Stimulated activated naive CD4-positive, alpha-beta T cell (primary cell): Measurements from ENCODE around the gene TLE1.

Experiments used
- DNase-seq, 6 experiments: peaks; one replicate each; lab custom pipeline; 2025; lab: John Stamatoyannopoulos, UW

Gene TLE1

GRCh38 chr9:81686614-81687520 lies 2.5 kb downstream of the TLE1 start:
- peak in 2 of 6 experiments; percentile 9 to 36 for DNase-seq

DNA sequence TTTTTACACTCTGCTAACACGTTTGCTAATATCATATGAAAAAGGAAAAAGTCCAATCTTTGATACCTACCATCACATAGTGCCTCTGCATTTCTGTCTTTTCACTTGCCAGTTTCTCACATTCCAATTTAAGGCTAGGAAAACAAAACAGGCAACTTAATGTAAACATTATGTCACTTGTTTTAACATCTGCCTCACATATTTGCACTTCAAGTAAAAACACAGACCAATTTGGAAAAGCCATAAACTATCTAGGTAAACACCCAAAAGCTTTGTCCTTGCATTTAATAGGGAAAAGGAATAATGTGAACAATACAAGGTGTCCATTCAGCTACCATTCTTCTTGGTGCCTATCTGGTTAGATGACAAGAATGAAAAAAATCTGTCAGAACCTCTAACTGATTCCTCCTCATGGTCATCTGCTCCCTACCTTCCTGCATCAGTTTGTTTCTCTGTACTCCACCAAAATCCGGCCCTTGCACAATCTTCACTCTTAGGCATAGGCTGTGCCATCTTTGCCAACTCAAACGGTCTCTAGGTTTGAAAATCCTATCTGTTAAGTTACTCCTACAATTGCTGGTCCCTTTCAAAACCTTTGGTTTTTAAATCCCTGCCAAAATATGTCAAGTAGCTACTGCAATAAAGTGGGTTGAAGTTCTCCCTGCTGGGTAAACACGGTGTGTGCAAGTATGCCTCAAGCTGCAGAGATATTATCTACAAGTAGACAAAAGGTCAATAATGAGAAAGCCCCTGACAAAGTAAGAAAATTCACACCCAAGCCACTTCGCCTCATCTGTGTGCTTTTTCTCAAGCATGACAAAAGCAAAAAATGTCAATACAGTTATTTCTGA lies 3.4 kb downstream of the TLE1 start:
- DNase-seq, result no peak

GRCh38 chr9:81684635-81685034 lies 4.7 kb downstream of the TLE1 start:
- no peak for DNase-seq

DNA sequence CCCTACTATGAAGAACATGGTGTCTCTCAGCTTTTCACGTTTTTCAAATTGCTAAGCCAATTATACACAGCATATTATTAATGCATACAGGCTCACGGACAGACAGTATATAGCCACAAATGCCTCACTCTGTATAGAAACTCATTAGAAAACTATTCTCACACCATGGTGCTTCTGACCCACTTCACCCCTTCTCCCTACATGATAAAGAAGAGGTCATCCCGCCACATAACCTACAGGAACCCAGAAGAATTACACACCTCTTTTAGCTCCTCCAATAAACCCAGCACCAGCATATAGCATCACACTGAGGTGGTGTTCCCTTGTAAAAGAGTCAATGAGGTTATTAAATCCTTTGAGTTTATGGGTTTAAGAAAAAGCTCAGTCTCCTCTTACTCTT lies 5.6 kb downstream of the TLE1 start:
- no peak for DNase-seq

- no peak for DNase-seq
These were observed 6.1 kb downstream of the TLE1 start for GRCh38 chr9:81683238-81683637.

DNA sequence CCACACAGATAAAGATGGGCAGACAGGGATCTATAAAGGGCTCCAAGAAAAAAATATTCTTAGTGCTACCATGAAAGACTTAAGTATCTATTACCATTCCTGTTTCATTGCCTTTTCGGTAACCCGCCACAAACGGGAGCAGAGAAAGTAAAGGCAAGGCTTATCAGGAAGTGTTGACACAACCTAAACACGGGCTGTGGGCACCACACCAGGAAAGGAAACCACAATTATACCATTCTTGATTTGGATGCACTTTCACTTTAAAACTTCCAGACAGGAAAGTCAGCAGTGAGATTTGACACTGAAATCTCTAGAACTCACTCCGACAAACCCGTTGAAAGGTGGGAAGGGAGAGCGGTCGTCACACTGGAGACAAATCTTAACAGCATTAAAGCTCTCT lies 6.5 kb downstream of the TLE1 start:
- peak in 1 of 6 experiments; percentile 6 for DNase-seq

DNA sequence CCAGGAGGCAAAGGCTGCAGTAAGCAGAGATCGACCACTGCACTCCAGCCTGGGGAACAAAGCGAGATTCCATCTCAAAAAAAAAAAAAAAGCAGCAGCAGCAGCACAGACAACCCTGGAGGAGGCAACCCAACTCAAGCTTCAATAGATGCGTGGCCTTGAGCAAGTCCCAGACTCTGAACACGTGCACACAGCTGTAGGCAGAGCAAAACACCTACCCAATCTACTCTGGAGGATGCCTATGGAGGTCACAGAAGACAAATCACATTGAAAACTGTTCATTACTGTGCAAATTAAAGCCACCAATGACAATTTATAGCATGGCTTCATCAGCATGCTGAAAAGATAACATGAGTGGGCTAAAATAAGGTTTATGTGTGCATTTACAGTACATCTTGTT lies 7.2 kb downstream of the TLE1 start:
- no peak for DNase-seq

- no peak for DNase-seq
These were observed 8.8 kb downstream of the TLE1 start for GRCh38 chr9:81680506-81680905.

DNA sequence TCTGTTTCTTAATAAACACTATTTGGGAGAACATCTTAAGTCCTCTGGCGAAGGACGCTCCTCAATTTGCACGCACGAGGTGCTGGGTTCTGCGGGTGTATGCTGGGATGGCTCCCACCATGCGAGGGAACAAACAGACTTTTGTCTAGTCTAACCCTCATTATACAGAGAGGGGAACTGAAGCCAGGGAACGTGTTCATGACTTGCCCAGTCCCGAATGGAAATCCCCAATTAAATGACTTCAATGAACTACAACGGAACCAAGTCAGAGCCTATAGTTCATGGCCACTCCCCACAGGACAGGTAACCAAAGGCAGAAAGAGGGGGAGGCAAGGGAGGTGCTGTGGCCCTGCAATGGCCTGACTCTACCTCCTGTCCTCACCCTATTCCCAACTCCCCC lies 9.3 kb downstream of the TLE1 start:
- no peak for DNase-seq

DNA sequence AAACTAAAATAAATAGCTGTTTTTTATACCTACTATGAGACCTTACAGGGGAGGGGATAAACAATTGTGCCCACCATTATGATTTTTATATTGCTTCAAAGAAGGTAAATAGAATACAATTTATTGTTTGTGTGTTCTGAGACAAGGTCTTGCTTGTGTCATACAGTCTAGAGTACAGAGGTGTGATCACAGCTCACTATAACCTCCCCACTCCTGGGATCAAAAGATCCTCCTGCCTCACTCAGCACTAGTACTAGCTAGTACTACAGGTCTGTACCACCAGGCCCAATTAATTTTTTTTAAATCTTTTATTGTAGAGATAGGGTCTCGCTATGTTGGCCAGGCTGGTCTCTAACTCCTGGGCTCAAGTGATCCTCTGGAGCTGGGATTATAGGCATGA lies 11.3 kb downstream of the TLE1 start:
- no peak for DNase-seq

- no peak for DNase-seq
These were observed 13.0 kb downstream of the TLE1 start for GRCh38 chr9:81676395-81676794.

GRCh38 chr9:81673310-81673709 lies 16.0 kb downstream of the TLE1 start:
- no peak for DNase-seq

DNA sequence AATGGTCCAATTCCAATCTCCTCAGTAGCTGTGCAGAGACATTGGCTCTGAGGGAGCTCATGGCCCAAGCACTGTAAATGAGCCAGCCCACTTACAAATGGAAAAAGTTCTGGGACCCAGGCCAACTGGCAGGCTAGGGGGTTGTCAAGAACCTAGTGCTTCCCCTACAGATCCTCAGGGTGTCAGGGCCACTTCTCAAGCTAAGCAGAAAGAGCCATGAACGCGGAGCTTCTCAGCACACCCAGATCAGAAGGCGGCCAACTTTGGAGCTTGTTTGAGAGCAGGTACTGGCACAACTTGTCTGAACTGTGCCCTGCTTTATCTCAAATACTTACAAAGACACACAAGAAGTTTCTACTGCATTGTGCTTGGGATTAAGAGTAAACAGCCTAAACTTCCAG lies 17.5 kb downstream of the TLE1 start:
- DNase-seq, result no peak

GRCh38 chr9:81669866-81670265 lies 19.5 kb downstream of the TLE1 start:
- DNase-seq, result no peak

DNA sequence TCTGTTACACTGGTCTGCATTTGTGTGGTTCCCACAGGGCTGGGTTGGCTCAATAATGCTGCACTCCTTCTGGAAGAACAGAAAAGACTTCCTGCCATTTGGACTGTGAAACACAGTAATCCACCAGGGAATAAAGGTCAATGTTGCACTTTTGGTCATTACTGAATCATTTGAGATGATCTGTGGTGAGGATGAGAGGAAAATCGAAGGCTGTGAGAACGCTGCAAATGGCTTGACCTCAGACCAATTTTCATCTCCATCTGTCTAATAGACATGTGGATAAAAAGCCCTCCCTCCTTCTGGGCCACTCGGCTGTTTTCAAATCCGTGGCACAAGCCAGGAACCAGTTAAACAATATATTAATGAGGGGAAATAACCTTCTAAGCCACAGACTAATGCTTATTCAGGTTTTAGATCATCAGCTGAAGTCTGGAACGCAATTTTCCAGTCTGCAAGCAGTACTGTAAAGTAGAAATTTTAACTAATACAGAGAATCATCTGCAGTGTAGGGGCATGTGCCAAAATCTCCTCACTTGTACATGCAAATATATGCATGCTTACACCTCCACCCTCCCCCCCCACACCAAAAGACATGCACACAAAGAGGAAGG lies 20.2 kb downstream of the TLE1 start:
- no peak for DNase-seq

DNA sequence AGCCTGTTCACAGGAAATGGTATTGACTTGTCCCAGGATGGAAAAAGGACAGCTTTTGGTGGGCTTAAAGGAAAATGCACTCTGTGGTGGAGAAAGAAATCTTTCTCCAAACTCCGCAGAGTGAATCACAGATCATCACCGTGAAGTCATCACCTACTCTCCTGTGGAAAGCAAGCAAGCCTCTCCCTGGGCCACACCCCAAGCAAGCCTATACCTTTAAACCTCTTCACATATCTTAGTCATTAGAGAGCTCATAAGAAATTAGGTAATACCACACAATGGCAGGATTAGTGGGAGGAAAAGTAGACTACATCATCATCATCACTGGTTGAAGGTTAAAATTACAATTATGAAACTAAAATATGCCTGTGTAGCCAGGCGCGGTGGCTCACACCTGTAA lies 23.2 kb downstream of the TLE1 start:
- DNase-seq, result no peak

- DNase-seq, result no peak
These were observed 23.9 kb downstream of the TLE1 start for GRCh38 chr9:81665322-81665871.

DNA sequence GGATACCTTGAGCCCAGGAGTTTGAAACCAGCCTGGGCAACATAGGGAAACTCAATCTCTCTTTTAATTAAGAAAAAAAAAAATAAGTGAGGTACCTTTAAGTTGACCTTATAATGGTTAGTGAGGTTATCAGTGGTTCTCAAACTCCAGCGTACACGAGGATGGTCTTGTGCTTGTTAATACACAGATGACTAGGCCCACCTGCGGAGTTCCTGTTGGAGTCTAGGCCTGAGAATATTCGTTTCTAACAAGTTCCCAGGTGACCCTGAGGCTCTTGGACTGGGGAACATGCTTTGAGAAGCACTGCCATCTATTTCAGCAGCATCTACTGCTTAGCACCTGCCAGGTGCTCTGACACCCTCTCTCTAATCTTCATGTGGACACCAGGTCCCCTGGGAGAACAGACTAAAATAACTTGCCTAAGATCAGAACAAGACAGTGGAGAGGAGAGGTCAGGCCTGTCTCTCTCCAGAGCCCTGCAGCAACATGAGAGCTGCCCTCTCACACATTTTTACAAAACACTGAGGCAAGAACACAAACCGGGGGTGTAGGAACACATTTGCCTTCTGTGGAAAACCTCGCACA lies 24.6 kb downstream of the TLE1 start:
- DNase-seq, result no peak

- no peak for DNase-seq
These were observed 28.0 kb downstream of the TLE1 start for GRCh38 chr9:81661339-81661738.

- no peak for DNase-seq
These were observed 32.4 kb downstream of the TLE1 start for GRCh38 chr9:81656871-81657337.

GRCh38 chr9:81656004-81656403 lies 33.3 kb downstream of the TLE1 start:
- no peak for DNase-seq

DNA sequence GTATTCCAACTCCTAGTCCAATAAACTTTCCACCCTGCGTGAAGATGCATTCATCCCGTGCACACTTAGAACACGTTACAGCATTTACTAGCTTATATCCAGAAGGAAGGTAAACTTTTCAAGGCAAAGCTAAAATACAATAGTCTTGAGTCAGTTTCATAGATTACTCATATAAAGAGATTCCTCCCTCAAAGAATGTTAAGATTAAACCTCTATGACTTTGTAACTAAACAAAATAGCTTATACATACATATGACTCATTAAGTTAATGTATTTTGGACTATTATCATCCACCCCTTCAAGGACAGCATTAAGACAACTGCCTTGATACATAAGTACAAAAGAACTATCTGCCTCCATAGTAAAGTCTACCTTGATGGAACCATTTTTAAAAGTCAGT lies 36.1 kb downstream of the TLE1 start:
- DNase-seq, result no peak
